Fibroblast of villous mesenchyme (primary cell): ENCODE results near the gene GALNT16. TPM values are rescaled to one million over a fixed set of nuclear protein-coding genes. Genes with fewer than 3 reads are reported as not detected.

Experiments used
- DNase-seq: peaks from one replicate; pipeline ENCODE4 v3.0.0-alpha.2; 2010; ENCODE audit warnings: low read depth
- H3K4me3 ChIP-seq: 2 replicates; pipeline ENCODE4 v1.5.1; 2011; ENCODE audit warnings: low read depth, mild to moderate bottlenecking, low read length
- total RNA-seq: library from RNA; depleted of rRNA; stranded (reverse); fragments of >200 nt; gene quantifications from 2 replicates; pipeline ENCODE4 v1.2.3, GENCODE V29; 2012
- TF ChIP-seq, protein P1 (sequence below): IDR thresholded peaks from 2 replicates; pipeline ENCODE4 v1.5.1; 2012; ENCODE audit warnings: low read depth, mild to moderate bottlenecking, low read length; ENCODE audit not compliant: insufficient read depth

Gene GALNT16
- total RNA-seq, 1 donor, result under 0.01 TPM

DNA sequence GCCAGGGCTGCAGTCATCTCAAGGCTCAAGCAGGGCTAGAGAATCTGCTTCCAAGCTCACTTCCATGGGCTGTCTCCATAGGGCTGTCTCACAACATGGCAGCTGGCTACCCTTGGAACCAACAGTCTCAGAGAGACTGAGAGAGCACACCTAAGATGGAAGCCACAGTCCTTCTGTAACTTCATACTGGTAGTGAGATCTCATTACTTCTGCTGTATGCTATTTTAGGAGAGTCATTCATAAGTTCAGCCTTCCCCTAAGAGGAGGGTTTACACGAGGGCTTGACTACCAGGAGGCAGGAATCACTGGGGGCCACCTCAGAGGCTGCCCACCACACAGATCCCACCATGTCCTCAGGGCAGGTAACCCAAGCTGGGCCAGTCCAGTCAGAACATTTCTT lies 108.4 kb downstream of the GALNT16 start:
- H3K4me3 ChIP-seq, result no peak overlapping the region
- TF ChIP-seq, protein P1, sequence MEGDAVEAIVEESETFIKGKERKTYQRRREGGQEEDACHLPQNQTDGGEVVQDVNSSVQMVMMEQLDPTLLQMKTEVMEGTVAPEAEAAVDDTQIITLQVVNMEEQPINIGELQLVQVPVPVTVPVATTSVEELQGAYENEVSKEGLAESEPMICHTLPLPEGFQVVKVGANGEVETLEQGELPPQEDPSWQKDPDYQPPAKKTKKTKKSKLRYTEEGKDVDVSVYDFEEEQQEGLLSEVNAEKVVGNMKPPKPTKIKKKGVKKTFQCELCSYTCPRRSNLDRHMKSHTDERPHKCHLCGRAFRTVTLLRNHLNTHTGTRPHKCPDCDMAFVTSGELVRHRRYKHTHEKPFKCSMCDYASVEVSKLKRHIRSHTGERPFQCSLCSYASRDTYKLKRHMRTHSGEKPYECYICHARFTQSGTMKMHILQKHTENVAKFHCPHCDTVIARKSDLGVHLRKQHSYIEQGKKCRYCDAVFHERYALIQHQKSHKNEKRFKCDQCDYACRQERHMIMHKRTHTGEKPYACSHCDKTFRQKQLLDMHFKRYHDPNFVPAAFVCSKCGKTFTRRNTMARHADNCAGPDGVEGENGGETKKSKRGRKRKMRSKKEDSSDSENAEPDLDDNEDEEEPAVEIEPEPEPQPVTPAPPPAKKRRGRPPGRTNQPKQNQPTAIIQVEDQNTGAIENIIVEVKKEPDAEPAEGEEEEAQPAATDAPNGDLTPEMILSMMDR, result no peak
- no peak for DNase-seq

DNA sequence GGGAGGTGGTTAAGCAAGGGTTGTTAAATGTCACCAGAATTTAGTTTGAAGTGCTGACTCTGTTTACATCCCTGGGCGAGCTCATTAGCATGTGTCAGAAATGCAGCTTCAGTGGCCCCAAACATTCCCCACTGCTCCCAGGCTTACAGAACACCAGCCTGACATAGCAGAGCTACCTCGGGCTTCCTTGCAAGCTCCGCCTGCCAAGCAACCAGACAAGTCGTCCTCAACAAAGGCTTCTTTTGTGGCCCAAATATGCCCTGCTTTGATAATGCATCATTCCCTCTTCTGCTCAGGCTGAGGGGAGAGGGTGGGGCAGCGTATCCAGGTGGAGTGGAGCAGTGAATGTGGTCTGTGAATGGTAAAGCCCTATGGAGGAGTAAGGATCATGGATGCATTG lies 110.1 kb downstream of the GALNT16 start:
- DNase-seq, result no peak
- TF ChIP-seq, protein P1, result no peak
- H3K4me3 ChIP-seq, result no peak overlapping the region

DNA sequence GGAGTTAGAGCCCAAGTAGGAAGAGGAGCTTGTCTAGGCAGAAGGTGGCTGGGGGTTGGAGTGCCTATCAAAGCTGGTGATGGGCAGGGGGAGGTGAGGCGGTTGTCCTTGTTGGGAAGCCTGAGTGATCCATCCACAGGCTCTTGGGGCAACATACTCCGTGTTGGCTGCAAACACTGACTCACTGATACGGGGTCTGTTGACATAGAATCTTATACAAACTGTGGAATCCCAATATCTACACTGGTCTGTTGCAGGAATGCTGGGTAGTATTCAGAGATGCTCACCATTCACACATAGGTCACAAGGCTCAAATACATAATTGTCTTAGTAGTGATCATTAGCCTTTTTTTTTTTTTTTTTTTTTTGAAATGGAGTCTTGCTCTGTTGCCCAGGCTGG lies 112.2 kb downstream of the GALNT16 start:
- no peak for DNase-seq
- no peak overlapping the region for H3K4me3 ChIP-seq
- TF ChIP-seq, protein P1, result no peak

DNA sequence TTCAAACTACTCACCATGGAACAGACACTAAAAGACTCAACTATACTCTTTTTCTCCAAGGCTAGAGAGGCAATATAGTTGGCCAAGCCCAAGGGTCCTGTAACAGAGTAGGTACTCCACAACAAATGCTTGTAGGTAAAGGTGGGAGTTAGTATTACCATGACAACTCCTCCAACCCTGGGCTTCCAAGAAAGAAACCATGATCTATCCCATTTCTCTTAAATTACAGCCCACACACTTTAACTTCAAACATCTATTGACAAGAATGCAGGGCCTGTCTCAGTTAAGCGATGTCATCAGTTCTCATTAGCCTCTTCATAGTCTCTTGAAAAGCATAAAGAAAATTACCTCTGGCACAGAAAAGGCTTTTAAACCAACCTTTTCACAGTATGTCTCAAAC lies 113.1 kb downstream of the GALNT16 start:
- DNase-seq, result no peak

DNA sequence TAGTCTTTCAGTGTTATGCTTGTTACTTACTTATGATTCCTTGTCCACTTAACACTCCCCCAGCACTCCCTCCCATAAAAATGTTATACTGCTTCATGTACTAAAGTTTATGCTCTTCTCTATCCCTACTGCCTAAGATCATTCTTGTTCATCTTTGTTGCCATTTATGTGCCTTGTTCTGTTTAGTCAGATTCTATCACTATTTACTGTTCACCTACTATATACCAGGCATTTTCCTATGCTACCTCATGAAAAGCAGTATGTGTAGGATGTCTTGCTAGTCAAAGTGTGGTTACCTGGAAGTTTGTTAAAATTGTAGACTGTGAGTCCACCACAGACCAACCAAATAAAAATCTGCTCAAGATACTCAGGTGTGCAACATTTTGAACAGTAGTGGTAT lies 114.3 kb downstream of the GALNT16 start:
- no peak overlapping the region for H3K4me3 ChIP-seq
- TF ChIP-seq, protein P1, result no peak
- DNase-seq, result no peak

More for the DNA sequence above, 113.1 kb downstream of the GALNT16 start:
- no peak overlapping the region for H3K4me3 ChIP-seq
- TF ChIP-seq, protein P1, result no peak

DNA sequence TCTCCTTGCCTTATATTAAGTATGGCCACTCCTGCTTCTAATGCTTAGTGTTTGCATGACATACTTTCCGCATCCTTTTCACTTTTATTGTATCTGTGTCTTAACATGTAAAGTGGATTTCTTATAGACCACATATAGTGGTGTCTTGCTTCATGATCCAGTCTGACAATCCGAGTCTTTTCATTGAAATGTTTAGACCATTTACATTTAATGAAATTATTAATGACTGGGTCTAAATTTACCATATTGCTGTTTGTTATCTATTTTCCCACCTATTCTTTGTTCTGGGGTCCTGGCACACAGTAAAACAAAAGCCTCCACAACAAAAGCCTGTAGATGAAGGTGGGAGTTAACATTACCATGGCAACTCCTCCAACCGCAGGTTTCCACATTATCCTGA lies 115.2 kb downstream of the GALNT16 start:
- H3K4me3 ChIP-seq, result no peak overlapping the region
- TF ChIP-seq, protein P1, result no peak
- no peak for DNase-seq

DNA sequence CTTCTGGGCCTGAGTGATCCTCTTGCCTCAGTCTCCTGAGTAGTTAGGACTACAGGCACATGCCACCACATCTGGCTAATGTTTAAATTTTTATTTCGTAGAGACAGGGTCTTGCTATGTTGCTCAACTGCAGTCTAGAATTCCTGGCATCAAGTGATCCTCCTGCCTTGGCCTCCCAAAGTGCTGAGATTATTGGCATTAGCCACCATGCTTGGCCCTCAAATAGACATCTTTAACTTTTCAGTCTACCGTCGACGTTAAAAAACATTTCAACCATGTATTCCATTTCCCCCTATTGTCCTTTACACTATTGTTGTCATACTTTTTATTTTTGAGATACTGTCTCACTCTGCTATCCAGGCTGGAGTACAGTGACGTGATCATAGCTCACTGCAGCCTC lies 115.8 kb downstream of the GALNT16 start:
- no peak overlapping the region for H3K4me3 ChIP-seq
- TF ChIP-seq, protein P1, result no peak
- DNase-seq, result no peak
